Neuronal stem cell (in vitro differentiated cells): ENCODE results near the gene TSC1.

ENCODE experiments used
- DNase-seq: peaks from one replicate; pipeline ENCODE4 v3.0.0-alpha.2; 2013; ENCODE audit warnings: low spot score
- H2AFZ ChIP-seq: one replicate; pipeline ENCODE4 v1.6.1; 2013; ENCODE audit warnings: mild to moderate bottlenecking, low read length, inconsistent platforms
- H2AK5ac ChIP-seq: 2 replicates; pipeline ENCODE4 v1.6.1; 2013; ENCODE audit warnings: low read depth, mild to moderate bottlenecking, inconsistent platforms, low read length, moderate library complexity, mixed read lengths
- H2BK120ac ChIP-seq: 2 replicates; pipeline ENCODE4 v1.6.1; 2013; ENCODE audit warnings: low read depth, mild to moderate bottlenecking, inconsistent platforms, low read length, moderate library complexity, mixed read lengths
- H2BK12ac ChIP-seq: one replicate; pipeline ENCODE4 v1.6.1; 2013; ENCODE audit warnings: low read length, inconsistent platforms
- H2BK15ac ChIP-seq: 2 replicates; pipeline ENCODE4 v1.6.1; 2013; ENCODE audit warnings: mild to moderate bottlenecking, low read length, inconsistent platforms, mixed read lengths
- H2BK5ac ChIP-seq: one replicate; pipeline ENCODE4 v1.6.1; 2013; ENCODE audit warnings: inconsistent platforms, mild to moderate bottlenecking, low read length, moderate library complexity
- H3K14ac ChIP-seq: one replicate; pipeline ENCODE4 v1.6.1; 2013; ENCODE audit warnings: low read length, inconsistent platforms
- H3K18ac ChIP-seq: 2 replicates; pipeline ENCODE4 v1.6.1; 2013; ENCODE audit warnings: low read length, inconsistent platforms
- H3K23ac ChIP-seq: 2 replicates; pipeline ENCODE4 v1.6.1; 2013; ENCODE audit warnings: low read depth, mild to moderate bottlenecking, mixed read lengths, low read length, inconsistent platforms; ENCODE audit not compliant: poor library complexity
- H3K27ac ChIP-seq: replicated peaks from 3 replicates; pipeline ENCODE4 v1.5.1; 2013; ENCODE audit warnings: low read length, inconsistent platforms
- H3K27me3 ChIP-seq, 3 experiments: 2 replicates each; pipeline ENCODE4 v1.6.1; 2013; ENCODE audit warnings: low read length in 3 of 3, mild to moderate bottlenecking in 2 of 3, inconsistent platforms in 1 of 3, low read depth in 1 of 3, mixed read lengths in 1 of 3, moderate library complexity in 1 of 3; ENCODE audit not compliant: control insufficient read depth in 3 of 3, insufficient read depth in 3 of 3
- H3K36me3 ChIP-seq, 2 donors: replicated peaks in 1 of 2; 2 replicates each; pipeline ENCODE4 v1.6.1; 2013; ENCODE audit warnings: low read length in 2 of 2; ENCODE audit not compliant: control insufficient read depth in 2 of 2, insufficient read depth in 2 of 2
- H3K4ac ChIP-seq: 2 replicates; pipeline ENCODE4 v1.6.1; 2013; ENCODE audit warnings: inconsistent platforms, mild to moderate bottlenecking, low read length, moderate library complexity
- H3K4me1 ChIP-seq, 2 donors: 1 replicate in 1 of 2; 2 replicates in 1 of 2; pipeline ENCODE4 v1.6.1; 2013; ENCODE audit warnings: low read length in 2 of 2, low read depth in 1 of 2; ENCODE audit not compliant: control insufficient read depth in 2 of 2, insufficient read depth in 1 of 2
- H3K4me2 ChIP-seq: one replicate; pipeline ENCODE4 v1.6.1; 2013; ENCODE audit warnings: mild to moderate bottlenecking, low read length, inconsistent platforms; ENCODE audit not compliant: insufficient read depth, poor library complexity, severe bottlenecking
- H3K4me3 ChIP-seq, 2 donors: 2 replicates each; pipeline ENCODE4 v1.5.1; 2013; ENCODE audit warnings: low read length in 2 of 2, mild to moderate bottlenecking in 2 of 2, inconsistent platforms in 1 of 2, moderate library complexity in 1 of 2
- H3K79me1 ChIP-seq: one replicate; pipeline ENCODE4 v1.6.1; 2013; ENCODE audit warnings: low read depth, mild to moderate bottlenecking, inconsistent platforms, low read length, moderate library complexity
- H3K9ac ChIP-seq: one replicate; pipeline ENCODE4 v1.6.1; 2013; ENCODE audit warnings: mild to moderate bottlenecking, low read depth, low read length, inconsistent platforms; ENCODE audit not compliant: poor library complexity
- H3K9me3 ChIP-seq, 2 donors: replicated peaks in 1 of 2; 2 replicates each; pipeline versions ENCODE3 to v1.6.1; 2013; ENCODE audit warnings: low read length in 2 of 2, mild to moderate bottlenecking in 2 of 2, inconsistent platforms in 1 of 2, low read depth in 1 of 2, mixed read lengths in 1 of 2, moderate library complexity in 1 of 2; ENCODE audit not compliant: control insufficient read depth in 2 of 2, insufficient read depth in 1 of 2
- H4K8ac ChIP-seq: one replicate; pipeline ENCODE4 v1.6.1; 2013; ENCODE audit warnings: low read depth, mild to moderate bottlenecking, inconsistent platforms, low read length, moderate library complexity
- H4K91ac ChIP-seq: one replicate; pipeline ENCODE4 v1.6.1; 2013; ENCODE audit warnings: low read length, low read depth, mild to moderate bottlenecking, inconsistent platforms; ENCODE audit not compliant: poor library complexity
- WGBS, 2 donors: extraction: QIAGEN DNeasy Blood & Tissue Kit; methylation state at CpG; one replicate each; pipeline ENCODE4 v1.1.7; 2013; ENCODE audit warnings: missing lambda C conversion rate in 2 of 2, mixed read lengths in 1 of 2; ENCODE audit not compliant: insufficient read length in 2 of 2, insufficient replicate concordance in 1 of 2; ENCODE audit errors: extremely low coverage in 2 of 2; 5-methylcytosine and 5-hydroxymethylcytosine counted together

Gene TSC1

DNA sequence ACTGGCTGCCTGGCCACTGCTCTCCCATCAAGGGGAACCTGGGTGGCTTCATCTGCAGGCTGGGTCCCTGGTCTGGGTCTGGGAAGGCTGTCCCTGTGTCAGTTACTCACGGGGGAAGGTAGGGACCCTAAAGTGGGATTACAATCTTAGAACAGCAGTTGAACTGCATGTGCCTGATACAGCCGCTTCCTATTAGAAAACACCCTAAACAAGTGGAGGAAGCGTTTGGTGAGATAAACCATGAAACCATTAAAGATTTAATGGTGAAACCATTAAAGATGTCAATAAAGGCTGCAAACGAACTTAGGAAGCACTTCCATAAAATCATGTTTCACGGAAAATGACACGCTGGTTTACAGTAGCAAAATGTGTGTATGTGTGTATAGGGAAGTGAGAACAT lies 31.5 kb upstream of the TSC1 start:
- Histone ChIP-seq H3K9me3 (peaks cover 0 to 2% of the 10 kb centered on the region in 2 donors), H3K4ac (no peak overlapping the region), H3K36me3 (no peaks in the 10 kb centered on the region), H3K14ac (no peak overlapping the region), H2AK5ac (no peak overlapping the region), H2AFZ (no peak overlapping the region), H4K8ac (no peak overlapping the region), H3K4me3 (peak overlapping the region in 1 of 2 donors; percentile 37), H3K27ac (no peak overlapping the region), H3K27me3 (peaks cover 6 to 70% (median 32%) of the 10 kb centered on the region in 3 experiments), H3K4me1 (peaks cover 0 to 4% of the 10 kb centered on the region in 2 donors), H3K18ac (no peak overlapping the region), H4K91ac (no peak overlapping the region), H2BK120ac (no peak overlapping the region), H2BK12ac (no peak overlapping the region), H3K9ac (no peak overlapping the region), H2BK15ac (peak overlapping the region; percentile 15), H3K4me2 (no peak overlapping the region), H3K23ac (no peak overlapping the region), H3K79me1 (no peaks in the 10 kb centered on the region), H2BK5ac (no peak overlapping the region)
- no peak for DNase-seq
- no CpG with 5 or more reads among the region's 6 CpGs for WGBS, 2 donors

GRCh38 chr9:132973713-132974112 lies 29.3 kb upstream of the TSC1 start:
- H3K4ac ChIP-seq: no peak overlapping the region
- no peak overlapping the region for H3K18ac ChIP-seq
- no peak overlapping the region for H2BK12ac ChIP-seq
- H2AK5ac ChIP-seq: no peak overlapping the region
- peaks cover 4 to 59% (median 19%) of the 10 kb centered on the region in 3 experiments for H3K27me3 ChIP-seq
- no peak overlapping the region for H2BK15ac ChIP-seq
- H3K4me3 ChIP-seq: no peak overlapping the region
- H4K8ac ChIP-seq: no peak overlapping the region
- H3K9me3 ChIP-seq: peaks cover 0 to 2% of the 10 kb centered on the region in 2 donors
- no peak overlapping the region for H2AFZ ChIP-seq
- no peaks in the 10 kb centered on the region for H3K36me3 ChIP-seq
- no peak overlapping the region for H3K27ac ChIP-seq
- no CpG with 5 or more reads among the region's 5 CpGs for WGBS, 2 donors
- H3K4me2 ChIP-seq: no peak overlapping the region
- no peak overlapping the region for H4K91ac ChIP-seq
- peaks cover 0 to 1% of the 10 kb centered on the region in 2 donors for H3K4me1 ChIP-seq
- H2BK120ac ChIP-seq: no peak overlapping the region
- no peak overlapping the region for H3K23ac ChIP-seq
- no peak for DNase-seq
- H3K9ac ChIP-seq: no peak overlapping the region
- H3K14ac ChIP-seq: no peak overlapping the region
- H3K79me1 ChIP-seq: no peaks in the 10 kb centered on the region
- no peak overlapping the region for H2BK5ac ChIP-seq

- no peak overlapping the region for H4K8ac ChIP-seq
- peaks cover 0 to 1% of the 10 kb centered on the region in 2 donors for H3K4me1 ChIP-seq
- H3K4ac ChIP-seq: no peak overlapping the region
- H4K91ac ChIP-seq: no peak overlapping the region
- H2BK5ac ChIP-seq: no peak overlapping the region
- H3K18ac ChIP-seq: peak overlapping the region; percentile 84
- H3K4me2 ChIP-seq: no peak overlapping the region
- H3K23ac ChIP-seq: peak overlapping the region; percentile 45
- no peak overlapping the region for H3K27ac ChIP-seq
- H3K36me3 ChIP-seq: no peaks in the 10 kb centered on the region
- no peaks in the 10 kb centered on the region for H3K79me1 ChIP-seq
- H2AK5ac ChIP-seq: no peak overlapping the region
- H3K14ac ChIP-seq: no peak overlapping the region
- H3K4me3 ChIP-seq: no peak overlapping the region
- no peak overlapping the region for H2BK12ac ChIP-seq
- H3K9me3 ChIP-seq: no peaks in the 10 kb centered on the region
- H2BK120ac ChIP-seq: no peak overlapping the region
- no peak for DNase-seq
- H2BK15ac ChIP-seq: peak overlapping the region; percentile 23
- H2AFZ ChIP-seq: peak overlapping the region; percentile 48
- H3K9ac ChIP-seq: no peak overlapping the region
- H3K27me3 ChIP-seq: peaks cover 0 to 54% (median 14%) of the 10 kb centered on the region in 3 experiments
- WGBS, 2 donors: no CpG with 5 or more reads among the region's 18 CpGs
Observed at GRCh38 chr9:132973166-132973565, 28.8 kb upstream of the TSC1 start.

GRCh38 chr9:132970324-132971062 lies 26.1 kb upstream of the TSC1 start:
- no peak overlapping the region for H2BK15ac ChIP-seq
- H2AFZ ChIP-seq: no peak overlapping the region
- H3K27me3 ChIP-seq: peaks cover 0 to 40% (median 8%) of the 10 kb centered on the region in 3 experiments
- H2AK5ac ChIP-seq: no peak overlapping the region
- no peak for DNase-seq
- H3K27ac ChIP-seq: no peak overlapping the region
- no peaks in the 10 kb centered on the region for H3K4me1 ChIP-seq
- H3K9ac ChIP-seq: no peak overlapping the region
- H2BK120ac ChIP-seq: no peak overlapping the region
- H3K4me2 ChIP-seq: no peak overlapping the region
- H3K18ac ChIP-seq: no peak overlapping the region
- H3K14ac ChIP-seq: no peak overlapping the region
- H3K9me3 ChIP-seq: no peaks in the 10 kb centered on the region
- no peaks in the 10 kb centered on the region for H3K79me1 ChIP-seq
- H2BK5ac ChIP-seq: no peak overlapping the region
- H3K4me3 ChIP-seq: no peak overlapping the region
- no CpG with 5 or more reads among the region's 16 CpGs for WGBS, 2 donors
- no peak overlapping the region for H3K4ac ChIP-seq
- no peaks in the 10 kb centered on the region for H3K36me3 ChIP-seq
- H2BK12ac ChIP-seq: no peak overlapping the region
- H4K8ac ChIP-seq: no peak overlapping the region
- H3K23ac ChIP-seq: peak overlapping the region; percentile 15
- no peak overlapping the region for H4K91ac ChIP-seq
